Measurements from ENCODE around the gene PTPRT. TPM values are rescaled to one million over a fixed set of nuclear protein-coding genes. Genes with fewer than 3 reads are reported as not detected.
A peak's percentile ranks its signal among the peaks of the same experiment; 100 is the strongest.

The PTPRT gene
- total and polyA plus RNA-seq, 2 of the 13 experiments (the other 11 are each of a cell fraction or from before 2014, with no cell fraction given), result under 0.01 to 0.09 TPM

GRCh38 chr20:43187476-43188233 lies 2.1 kb downstream of the PTPRT start (continued):
- 0 out of 2 replicates have a peak, but pooled peaks have one; percentile 11 for TF ChIP-seq SUZ12 (IDR thresholded peaks at IDR 0.05; ENCODE audit: low read depth, low read length)
- TF ChIP-seq ZNF687 (CRISPR knock-in tag; IDR thresholded peaks at IDR 0.05), result 0 out of 2 replicates have a peak, but pooled peaks have one; percentile 14
- TF ChIP-seq ZNF33A (CRISPR knock-in tag; IDR thresholded peaks at IDR 0.05; ENCODE audit: borderline replicate concordance), result no peak
- TF ChIP-seq ZNF430 (CRISPR knock-in tag; IDR thresholded peaks at IDR 0.05), result no peak
- no peak for TF ChIP-seq ZNF383 (CRISPR knock-in tag; IDR thresholded peaks at IDR 0.05; ENCODE audit: borderline replicate concordance)
- no peak for TF ChIP-seq ZNF562 (CRISPR knock-in tag; IDR thresholded peaks at IDR 0.05; ENCODE audit: borderline replicate concordance)
- no peak for TF ChIP-seq ISX (CRISPR knock-in tag; conservative IDR thresholded peaks at IDR 0.05)
- TF ChIP-seq SOX5 (CRISPR knock-in tag; IDR thresholded peaks at IDR 0.05; ENCODE audit: borderline replicate concordance), result no peak
- TF ChIP-seq ZNF331 (CRISPR knock-in tag; IDR thresholded peaks at IDR 0.05), result 0 out of 2 replicates have a peak, but pooled peaks have one; percentile 36
- no peak for TF ChIP-seq HHEX (CRISPR knock-in tag; IDR thresholded peaks at IDR 0.05)
- no peak for TF ChIP-seq THAP7 (CRISPR knock-in tag; IDR thresholded peaks at IDR 0.05)
- peak; percentile 49; the same call in 1 of the 2 replicates for TF ChIP-seq NFKB2 (CRISPR knock-in tag; IDR thresholded peaks at IDR 0.05; ENCODE audit: borderline replicate concordance)
- TF ChIP-seq PRDM15 (CRISPR knock-in tag; IDR thresholded peaks at IDR 0.05), result peak; percentile 82
- TF ChIP-seq AHR (CRISPR knock-in tag; IDR thresholded peaks at IDR 0.05), result 0 out of 2 replicates have a peak, but pooled peaks have one; percentile 39
- TF ChIP-seq SNAPC5 (CRISPR knock-in tag; IDR thresholded peaks at IDR 0.05; ENCODE audit: borderline replicate concordance), result no peak
- TF ChIP-seq FOXO1 (CRISPR knock-in tag; IDR thresholded peaks at IDR 0.05), result no peak
- TF ChIP-seq ATF3 (CRISPR knock-in tag; IDR thresholded peaks at IDR 0.05), result no peak
- TF ChIP-seq ZNF790 (CRISPR knock-in tag; IDR thresholded peaks at IDR 0.05; ENCODE audit: borderline replicate concordance), result no peak; the same call in 1 of the 2 replicates
- TF ChIP-seq IRX3 (CRISPR knock-in tag; IDR thresholded peaks at IDR 0.05; ENCODE audit: borderline replicate concordance, low read depth), result no peak
- TF ChIP-seq ZNF3 (CRISPR knock-in tag; IDR thresholded peaks at IDR 0.05), result no peak
